Erythroblast (primary cell): Measurements from ENCODE around the gene CEACAM19.

ENCODE experiments used
- GATA1 ChIP-seq: IDR thresholded peaks from 2 replicates; pipeline ENCODE4 v1.6.1; 2011; ENCODE audit warnings: low read depth, mild to moderate bottlenecking, control low read depth, low read length, moderate library complexity
- POLR2A ChIP-seq: IDR thresholded peaks from 2 replicates; pipeline ENCODE4 v1.6.1; 2011; ENCODE audit warnings: mild to moderate bottlenecking, low read length

- no peak for TF ChIP-seq POLR2A
- no peak for TF ChIP-seq GATA1
These were observed 39.2 kb downstream of the CEACAM19 start for GRCh38 chr19:44710483-44710882.
